Subcutaneous adipose tissue (tissue), 4 donors: ENCODE results near the gene SLC7A10. TPM values are rescaled to one million over a fixed set of nuclear protein-coding genes. Genes with fewer than 3 reads are reported as not detected.

Source experiments
- total RNA-seq, 4 donors: library from RNA; depleted of rRNA; stranded (reverse); fragments of >200 nt; gene quantifications; one replicate each; pipeline ENCODE4 v1.1.0, GENCODE V29; 2016
- TF ChIP-seq, protein P1 (sequence below): fragments of 450-650 bp; IDR thresholded peaks from one replicate; pipeline ENCODE4 v1.5.1; 2016; ENCODE audit warnings: low read depth, mild to moderate bottlenecking, control low read depth, antibody characterized with exemption, moderate library complexity

Gene SLC7A10
- total RNA-seq, 4 donors from 2014 or later: 1.5 to 130 (median 13.0) TPM

GRCh38 chr19:33201886-33202545, 23.6 kb downstream of the SLC7A10 start:
- TF ChIP-seq, protein P1, sequence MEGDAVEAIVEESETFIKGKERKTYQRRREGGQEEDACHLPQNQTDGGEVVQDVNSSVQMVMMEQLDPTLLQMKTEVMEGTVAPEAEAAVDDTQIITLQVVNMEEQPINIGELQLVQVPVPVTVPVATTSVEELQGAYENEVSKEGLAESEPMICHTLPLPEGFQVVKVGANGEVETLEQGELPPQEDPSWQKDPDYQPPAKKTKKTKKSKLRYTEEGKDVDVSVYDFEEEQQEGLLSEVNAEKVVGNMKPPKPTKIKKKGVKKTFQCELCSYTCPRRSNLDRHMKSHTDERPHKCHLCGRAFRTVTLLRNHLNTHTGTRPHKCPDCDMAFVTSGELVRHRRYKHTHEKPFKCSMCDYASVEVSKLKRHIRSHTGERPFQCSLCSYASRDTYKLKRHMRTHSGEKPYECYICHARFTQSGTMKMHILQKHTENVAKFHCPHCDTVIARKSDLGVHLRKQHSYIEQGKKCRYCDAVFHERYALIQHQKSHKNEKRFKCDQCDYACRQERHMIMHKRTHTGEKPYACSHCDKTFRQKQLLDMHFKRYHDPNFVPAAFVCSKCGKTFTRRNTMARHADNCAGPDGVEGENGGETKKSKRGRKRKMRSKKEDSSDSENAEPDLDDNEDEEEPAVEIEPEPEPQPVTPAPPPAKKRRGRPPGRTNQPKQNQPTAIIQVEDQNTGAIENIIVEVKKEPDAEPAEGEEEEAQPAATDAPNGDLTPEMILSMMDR: no peak

GRCh38 chr19:33201473-33201872, 24.2 kb downstream of the SLC7A10 start:
- TF ChIP-seq, protein P1: no peak

DNA sequence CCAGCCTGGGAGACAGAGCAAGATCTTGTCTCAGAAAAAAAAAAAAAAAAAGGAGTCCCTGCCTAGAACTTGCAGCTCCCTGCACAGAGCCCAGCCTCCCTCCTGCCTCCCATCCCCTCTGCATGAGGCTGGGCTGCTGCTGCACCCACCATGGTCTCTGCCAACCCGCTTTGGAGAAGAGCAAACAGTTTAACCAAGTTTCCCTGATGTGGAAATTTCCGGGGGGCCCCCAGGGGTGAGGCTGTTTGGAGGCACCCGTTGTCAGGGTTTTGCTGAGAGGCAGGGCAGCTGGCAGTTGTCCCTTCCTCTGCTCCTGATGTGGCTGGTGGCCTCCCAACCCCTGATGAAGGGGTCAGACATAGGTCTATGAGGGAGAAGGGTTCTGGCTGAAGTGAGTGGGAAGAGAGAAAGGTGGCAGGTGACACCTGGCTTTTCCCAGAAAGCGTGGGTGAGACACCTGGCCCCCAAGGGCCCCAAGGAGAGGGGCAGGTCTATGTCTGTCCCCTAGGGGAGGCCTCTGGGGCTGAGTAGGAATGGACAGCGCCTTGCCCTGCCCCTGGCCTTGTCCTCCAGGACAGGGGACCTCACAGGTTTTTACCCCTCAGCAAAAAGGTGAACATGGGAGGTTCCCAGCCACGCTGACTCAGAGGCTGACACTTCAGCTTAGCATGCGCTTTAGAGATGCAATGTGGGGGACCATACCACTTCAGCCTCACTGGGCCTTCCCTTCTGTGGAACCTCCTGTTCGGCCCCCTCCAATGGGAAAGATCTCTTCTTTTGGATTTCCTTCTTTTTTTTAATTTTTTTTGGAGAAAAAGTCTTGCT, 26.0 kb downstream of the SLC7A10 start:
- TF ChIP-seq, protein P1: no peak

DNA sequence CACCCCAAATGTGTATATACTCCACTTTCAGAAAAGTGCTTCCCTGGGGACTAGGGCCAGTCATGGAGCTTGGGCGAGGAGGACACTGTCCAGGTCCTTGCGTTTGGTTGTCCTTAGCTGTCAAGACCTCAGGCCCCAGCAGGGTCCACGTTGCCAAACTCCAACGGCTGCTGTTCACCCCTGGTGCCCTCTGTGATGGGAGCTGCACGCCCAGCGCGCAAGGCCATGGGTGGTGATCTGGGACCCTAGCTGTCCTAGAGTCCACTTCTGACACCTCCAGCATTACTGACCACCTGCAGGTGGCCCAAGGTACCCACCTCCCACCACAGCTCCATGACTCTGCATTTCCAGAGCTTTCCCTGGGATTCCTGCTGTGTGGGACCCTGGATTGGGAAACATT, 27.5 kb downstream of the SLC7A10 start:
- TF ChIP-seq, protein P1: no peak

- TF ChIP-seq, protein P1: no peak
Observed at GRCh38 chr19:33197591-33198000, 28.1 kb downstream of the SLC7A10 start.

- TF ChIP-seq, protein P1: no peak
Observed at GRCh38 chr19:33196446-33197193, 29.0 kb downstream of the SLC7A10 start.
